Adrenal gland (tissue), 12 donors: ENCODE data around the gene SIPA1L2. TPM values are rescaled to one million over a fixed set of nuclear protein-coding genes. Genes with fewer than 3 reads are reported as not detected.
A peak's percentile ranks its signal among the peaks of the same experiment; 100 is the strongest.

ENCODE experiments used
- DNase-seq, 7 donors: peaks; one replicate each; pipeline ENCODE4 v3.0.0-alpha.2; 2019 to 2020
- H3K27ac ChIP-seq, 5 donors: fragments of 200-600 bp; sonication (generic) in 4 of 5; 1 replicate in 3 of 5; 2 replicates in 2 of 5; pipeline versions ENCODE4 v1.5.1 to v1.8.0; 2016 to 2020; ENCODE audit warnings: mild to moderate bottlenecking in 1 of 5
- H3K27me3 ChIP-seq: fragments of 200-600 bp; 2 replicates; pipeline ENCODE4 v1.8.0; 2021
- H3K36me3 ChIP-seq, 2 donors: fragments of 200-600 bp; replicated peaks in 1 of 2; 1 replicate in 1 of 2; 2 replicates in 1 of 2; pipeline versions ENCODE4 v1.5.1 to v1.8.0; 2018 to 2022
- H3K4me1 ChIP-seq, 2 donors: fragments of 200-600 bp; replicated peaks in 1 of 2; 1 replicate in 1 of 2; 2 replicates in 1 of 2; pipeline versions ENCODE4 v1.5.1 to v1.8.0; 2018 to 2021
- H3K4me3 ChIP-seq, 4 donors: fragments of 200-600 bp; sonication (generic) in 3 of 4; one replicate each; pipeline ENCODE4 v1.5.1; 2016 to 2018
- H3K9me3 ChIP-seq, 3 donors: fragments of 200-600 bp; sonication (generic) in 1 of 3; replicated peaks in 1 of 3; 1 replicate in 2 of 3; 2 replicates in 1 of 3; pipeline versions ENCODE4 v1.5.1 to v1.8.0; 2016 to 2021
- POLR2A ChIP-seq, 2 donors: fragments of 450-650 bp; IDR thresholded peaks; one replicate each; pipeline ENCODE4 v1.6.1; 2017; ENCODE audit warnings: antibody characterized with exemption in 2 of 2, mild to moderate bottlenecking in 2 of 2, moderate library complexity in 1 of 2
- WGBS, 4 donors: extraction: QIAGEN DNeasy Blood & Tissue Kit in 2 of 4; methylation state at CpG; one replicate each; pipeline versions ENCODE4 v1.1.5 to v1.1.7; 2013 to 2017; 5-methylcytosine and 5-hydroxymethylcytosine counted together
- intact Hi-C, 2 donors: fragments of 100-400 bp; cut with DNase I; formaldehyde crosslinking; loops; one replicate each; pipeline versions ENCODE4 v1.14.1 to v1.15.0; 2022 to 2023
- polyA plus RNA-seq, 3 donors: library from polyadenylated mRNA; stranded (reverse); fragments of 200-250 nt in 2 of 3; fragments of 350-450 nt in 1 of 3; fragmentation: Illumina TruSeq in 1 of 3; extraction: RNeasy Lipid Tissue Mini Kit (QIAGEN cat#74804) in 1 of 3; gene quantifications; one replicate each; pipeline ENCODE4 v1.2.3, GENCODE V29; 2013 to 2014
- total RNA-seq, 9 donors: library from RNA; depleted of rRNA in 4 of 9; stranded (reverse); fragments of >200 nt in 4 of 9; fragments of 120-200 nt in 1 of 9; fragmentation: NEBNext Ultra II Directional in 1 of 9; extraction: Animal tissue kit (Norgen Biotek cat#: 25700) in 1 of 9; gene quantifications; one replicate each; pipeline versions ENCODE4 v1.1.0 to v1.2.4, GENCODE V29; 2013 to 2023
- TF ChIP-seq, protein P1 (sequence below), 6 experiments: fragments of 450-650 bp in 4 of 6; fragments of 200-600 bp in 2 of 6; sonication (generic) in 1 of 6; IDR thresholded peaks; 1 replicate in 5 of 6; 2 replicates in 1 of 6; pipeline versions ENCODE4 v1.5.1 to v1.8.0; 2016 to 2021; ENCODE audit warnings: antibody characterized with exemption in 6 of 6, mild to moderate bottlenecking in 2 of 6, moderate library complexity in 1 of 6
- donor health status: healthy with polysubstance abuse.
- donor health status: Bipolar disorder and iron deficiency.
- donor health status: DM: yes; HTN: yes; CAD: no.
- donor health status: DM: no; HTN: no; CAD: no.
- donor health status: DM: no; HTN: no; CAD: no.
- donor health status: DM: yes; HTN: yes; CAD: no.

Gene SIPA1L2
- total and polyA plus RNA-seq, 12 donors = 5.5 to 15.9 (median 10.6) TPM

- intact Hi-C loops = no loop called here
- Histone ChIP-seq H3K9me3 (no peaks in the 10 kb centered on the region), H3K4me1 (peaks cover 0 to 12% of the 10 kb centered on the region in 2 donors), H3K27me3 (no peaks in the 10 kb centered on the region), H3K27ac (peak overlapping the region in 3 of 5 donors; percentile 7 to 52 (median 37)), H3K4me3 (no peak overlapping the region), H3K36me3 (no peaks in the 10 kb centered on the region)
- no peak for DNase-seq
- TF ChIP-seq, protein P1, sequence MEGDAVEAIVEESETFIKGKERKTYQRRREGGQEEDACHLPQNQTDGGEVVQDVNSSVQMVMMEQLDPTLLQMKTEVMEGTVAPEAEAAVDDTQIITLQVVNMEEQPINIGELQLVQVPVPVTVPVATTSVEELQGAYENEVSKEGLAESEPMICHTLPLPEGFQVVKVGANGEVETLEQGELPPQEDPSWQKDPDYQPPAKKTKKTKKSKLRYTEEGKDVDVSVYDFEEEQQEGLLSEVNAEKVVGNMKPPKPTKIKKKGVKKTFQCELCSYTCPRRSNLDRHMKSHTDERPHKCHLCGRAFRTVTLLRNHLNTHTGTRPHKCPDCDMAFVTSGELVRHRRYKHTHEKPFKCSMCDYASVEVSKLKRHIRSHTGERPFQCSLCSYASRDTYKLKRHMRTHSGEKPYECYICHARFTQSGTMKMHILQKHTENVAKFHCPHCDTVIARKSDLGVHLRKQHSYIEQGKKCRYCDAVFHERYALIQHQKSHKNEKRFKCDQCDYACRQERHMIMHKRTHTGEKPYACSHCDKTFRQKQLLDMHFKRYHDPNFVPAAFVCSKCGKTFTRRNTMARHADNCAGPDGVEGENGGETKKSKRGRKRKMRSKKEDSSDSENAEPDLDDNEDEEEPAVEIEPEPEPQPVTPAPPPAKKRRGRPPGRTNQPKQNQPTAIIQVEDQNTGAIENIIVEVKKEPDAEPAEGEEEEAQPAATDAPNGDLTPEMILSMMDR (IDR thresholded peaks at IDR 0.05) = no peak
- no peak for TF ChIP-seq POLR2A (IDR thresholded peaks at IDR 0.05)
- 82 to 87% (median 85%) methylated on average over 6 of the region's 6 CpGs for WGBS, 4 donors
Measured at GRCh38 chr1:232589111-232589811, 40.7 kb downstream of the SIPA1L2 start.

- intact Hi-C loops = no loop called here
- no peak for DNase-seq
- WGBS, 4 donors = 73 to 83% (median 79%) methylated on average over 11 of the region's 11 CpGs
- no peak overlapping the region for H3K4me3 ChIP-seq
- TF ChIP-seq POLR2A (IDR thresholded peaks at IDR 0.05) = no peak
- TF ChIP-seq, protein P1 (IDR thresholded peaks at IDR 0.05) = no peak
- peaks cover 0 to 12% of the 10 kb centered on the region in 2 donors for H3K4me1 ChIP-seq
- no peaks in the 10 kb centered on the region for H3K27me3 ChIP-seq
- no peak overlapping the region for H3K27ac ChIP-seq
- H3K9me3 ChIP-seq = no peaks in the 10 kb centered on the region
- no peaks in the 10 kb centered on the region for H3K36me3 ChIP-seq
Measured at GRCh38 chr1:232587141-232588008, 42.6 kb downstream of the SIPA1L2 start.

DNA sequence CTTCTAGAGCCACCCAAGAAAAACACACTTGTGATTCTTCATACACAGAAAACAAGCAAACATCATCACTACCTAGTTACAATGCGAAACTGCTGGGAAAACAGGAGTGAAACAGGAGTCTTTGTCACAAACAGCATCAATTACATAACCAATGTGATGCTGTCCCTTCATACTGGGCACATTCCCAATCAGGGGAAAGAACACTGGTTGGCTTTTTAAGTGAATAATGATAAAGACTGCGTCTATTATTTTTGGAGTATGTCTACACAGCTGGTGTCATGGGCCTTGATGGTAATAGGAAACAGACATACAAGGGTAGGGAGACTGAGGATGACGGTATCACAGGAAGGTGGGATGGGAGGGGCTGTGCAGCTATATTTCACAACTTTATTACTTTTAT lies 43.3 kb downstream of the SIPA1L2 start:
- H3K36me3 ChIP-seq = no peaks in the 10 kb centered on the region
- TF ChIP-seq POLR2A (IDR thresholded peaks at IDR 0.05) = no peak
- TF ChIP-seq, protein P1 (IDR thresholded peaks at IDR 0.05) = no peak
- 53 to 85% (median 70%) methylated on average over 3 of the region's 3 CpGs for WGBS, 4 donors
- H3K9me3 ChIP-seq = no peaks in the 10 kb centered on the region
- H3K4me3 ChIP-seq = no peak overlapping the region
- H3K4me1 ChIP-seq = peaks cover 0 to 12% of the 10 kb centered on the region in 2 donors
- intact Hi-C loops = no loop called here
- H3K27me3 ChIP-seq = no peaks in the 10 kb centered on the region
- no peak for DNase-seq
- no peak overlapping the region for H3K27ac ChIP-seq

GRCh38 chr1:232585486-232585885 lies 44.4 kb downstream of the SIPA1L2 start:
- H3K9me3 ChIP-seq = no peaks in the 10 kb centered on the region
- H3K36me3 ChIP-seq = no peaks in the 10 kb centered on the region
- no peak for DNase-seq
- intact Hi-C loops = no loop called here
- no peak overlapping the region for H3K27ac ChIP-seq
- TF ChIP-seq POLR2A (IDR thresholded peaks at IDR 0.05) = no peak
- TF ChIP-seq, protein P1 (IDR thresholded peaks at IDR 0.05) = no peak
- H3K4me3 ChIP-seq = no peak overlapping the region
- H3K4me1 ChIP-seq = peaks cover 0 to 13% of the 10 kb centered on the region in 2 donors
- no peaks in the 10 kb centered on the region for H3K27me3 ChIP-seq
